ENCODE data around the gene BEND7. TPM values are rescaled to one million over a fixed set of nuclear protein-coding genes. Genes with fewer than 3 reads are reported as not detected.

The BEND7 gene
- total and polyA plus RNA-seq, 2 donors from 2014 or later = 16.7 to 37.9 TPM

- no peaks in the 10 kb centered on the region for H3K9me3 ChIP-seq (ENCODE audit: control insufficient read depth in 2 of 3, insufficient read depth in 1 of 3, low read length in 3 of 3)
- H3K4me3 ChIP-seq (ENCODE audit: low read length in 3 of 3) = no peak overlapping the region
- peaks cover 0 to 1% (median 0%) of the 10 kb centered on the region in 3 donors for H3K36me3 ChIP-seq (ENCODE audit: control insufficient read depth in 2 of 3, insufficient read depth in 3 of 3, low read length in 3 of 3)
- FAIRE-seq = no peak
- H3K27ac ChIP-seq (ENCODE audit: low read depth in 2 of 2, low read length in 2 of 2) = no peak overlapping the region
- intact Hi-C loops (cut with DNase I) = no loop called here
- TF ChIP-seq CTCF (IDR thresholded peaks at IDR 0.05; ENCODE audit: borderline replicate concordance, extremely low read depth, insufficient read depth) = no peak
- H3K27me3 ChIP-seq (ENCODE audit: control insufficient read depth, insufficient read depth, low read length) = no peaks in the 10 kb centered on the region
- H3K9ac ChIP-seq (ENCODE audit: low read length in 3 of 3) = no peak overlapping the region
- peak in 4 of 5 donors; percentile 49 to 63 (median 52) for DNase-seq
- H3K4me1 ChIP-seq (ENCODE audit: control insufficient read depth in 2 of 3, insufficient read depth in 2 of 3, low read depth in 1 of 3, low read length in 3 of 3) = peaks cover 0 to 7% (median 0%) of the 10 kb centered on the region in 3 donors
Observed at GRCh38 chr10:13505052-13505680, 23.6 kb downstream of the BEND7 start.

DNA sequence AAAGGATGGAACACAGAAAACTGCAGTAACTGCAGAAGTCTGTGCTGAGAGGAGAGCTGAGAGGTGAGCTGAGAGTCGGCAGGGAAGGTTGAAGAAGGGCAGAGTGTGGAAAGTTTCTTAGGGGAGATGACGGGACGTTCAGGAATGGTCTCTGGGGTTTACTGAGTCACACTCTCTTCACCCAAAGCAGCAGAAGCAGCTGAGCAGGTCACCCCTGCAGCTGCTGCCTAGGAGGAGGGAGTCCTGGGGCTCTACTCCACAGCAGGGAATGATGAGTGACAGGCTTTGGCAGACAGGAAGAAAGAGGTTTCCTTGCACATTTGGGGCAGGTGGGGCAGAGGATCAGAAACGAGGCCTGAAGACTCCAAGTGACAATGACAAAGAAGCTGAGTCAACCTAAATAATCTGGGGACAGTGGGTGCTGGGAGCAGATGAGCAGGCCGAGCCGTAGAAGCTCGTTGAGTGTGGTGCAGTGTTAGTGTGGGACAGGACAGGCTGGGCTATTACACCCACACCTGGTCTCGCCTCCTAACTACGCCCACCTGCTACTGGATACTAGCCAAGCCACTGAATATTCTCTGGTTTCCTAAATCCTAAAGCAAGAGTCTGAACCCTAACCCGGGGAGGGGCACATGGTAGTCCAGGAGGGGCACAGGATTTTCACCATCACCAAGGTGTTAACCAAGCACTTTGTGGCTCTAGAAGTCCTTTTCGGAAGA lies 24.9 kb downstream of the BEND7 start:
- intact Hi-C loops (cut with DNase I) = no loop called here
- no peak for FAIRE-seq
- H3K36me3 ChIP-seq (ENCODE audit: control insufficient read depth in 2 of 3, insufficient read depth in 3 of 3, low read length in 3 of 3) = peaks cover 0 to 13% (median 0%) of the 10 kb centered on the region in 3 donors
- no peaks in the 10 kb centered on the region for H3K27me3 ChIP-seq (ENCODE audit: control insufficient read depth, insufficient read depth, low read length)
- peaks cover 0 to 7% (median 0%) of the 10 kb centered on the region in 3 donors for H3K4me1 ChIP-seq (ENCODE audit: control insufficient read depth in 2 of 3, insufficient read depth in 2 of 3, low read depth in 1 of 3, low read length in 3 of 3)
- H3K27ac ChIP-seq (ENCODE audit: low read depth in 2 of 2, low read length in 2 of 2) = no peak overlapping the region
- H3K9me3 ChIP-seq (ENCODE audit: control insufficient read depth in 2 of 3, insufficient read depth in 1 of 3, low read length in 3 of 3) = no peaks in the 10 kb centered on the region
- no peak overlapping the region for H3K4me3 ChIP-seq (ENCODE audit: low read length in 3 of 3)
- TF ChIP-seq CTCF (IDR thresholded peaks at IDR 0.05; ENCODE audit: borderline replicate concordance, extremely low read depth, insufficient read depth) = no peak
- no peak for DNase-seq
- H3K9ac ChIP-seq (ENCODE audit: low read length in 3 of 3) = no peak overlapping the region

DNA sequence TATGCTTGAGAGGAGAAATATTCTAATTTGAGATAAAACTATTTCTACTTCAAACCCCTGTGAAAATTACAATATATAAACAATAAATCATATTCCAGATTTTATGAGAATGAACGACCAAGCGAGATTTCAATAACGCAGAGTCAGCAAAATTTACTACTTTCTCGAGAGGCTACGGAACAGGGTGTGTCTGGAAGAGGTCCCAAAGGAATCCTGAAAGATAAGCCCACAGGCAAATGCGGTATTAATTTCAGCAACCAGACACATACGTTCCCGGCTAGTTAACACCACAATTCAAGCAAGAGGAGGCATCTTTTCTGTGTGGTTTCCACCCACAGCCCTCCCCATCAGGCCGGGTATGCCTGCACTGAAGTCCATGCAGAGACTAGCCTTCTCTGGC lies 26.4 kb downstream of the BEND7 start:
- Histone ChIP-seq H3K9ac (ENCODE audit: low read length in 3 of 3) (no peak overlapping the region), H3K27me3 (ENCODE audit: control insufficient read depth, insufficient read depth, low read length) (no peaks in the 10 kb centered on the region), H3K4me1 (ENCODE audit: control insufficient read depth in 2 of 3, insufficient read depth in 2 of 3, low read depth in 1 of 3, low read length in 3 of 3) (peaks cover 0 to 7% (median 0%) of the 10 kb centered on the region in 3 donors), H3K36me3 (ENCODE audit: control insufficient read depth in 2 of 3, insufficient read depth in 3 of 3, low read length in 3 of 3) (peaks cover 0 to 15% (median 0%) of the 10 kb centered on the region in 3 donors), H3K9me3 (ENCODE audit: control insufficient read depth in 2 of 3, insufficient read depth in 1 of 3, low read length in 3 of 3) (no peaks in the 10 kb centered on the region), H3K4me3 (ENCODE audit: low read length in 3 of 3) (no peak overlapping the region), H3K27ac (ENCODE audit: low read depth in 2 of 2, low read length in 2 of 2) (no peak overlapping the region)
- no peak for DNase-seq
- FAIRE-seq = no peak
- intact Hi-C loops (cut with DNase I) = no loop called here
- TF ChIP-seq CTCF (IDR thresholded peaks at IDR 0.05; ENCODE audit: borderline replicate concordance, extremely low read depth, insufficient read depth) = no peak
